LNCaP clone FGC (cell line): ENCODE measurements around the gene ATG5.
"Not testable (repeated sequence)": the region's sequence is repeated elsewhere in the genome, so short reads cannot be mapped to it uniquely, and the experiment has no call there.

Source experiments
- DNase-seq: peaks from one replicate; pipeline ENCODE4 v3.0.0-alpha.2; 2011; ENCODE audit warnings: low read depth
- H3K4me3 ChIP-seq: 2 replicates; pipeline ENCODE4 v1.5.1; 2011; ENCODE audit warnings: mild to moderate bottlenecking, low read depth, low read length, control low read depth
- CTCF ChIP-seq: IDR thresholded peaks from 2 replicates; pipeline ENCODE4 v1.5.1; 2012; ENCODE audit warnings: mild to moderate bottlenecking; ENCODE audit not compliant: control insufficient read depth, insufficient read depth; ENCODE audit errors: extremely low read depth

Gene ATG5

GRCh38 chr6:106152952-106153351 is 172.6 kb downstream of the ATG5 start:
- no peak for DNase-seq
- no peak overlapping the region for H3K4me3 ChIP-seq
- no peak for TF ChIP-seq CTCF

- H3K4me3 ChIP-seq, DNase-seq: not testable (repeated sequence)
Observed at GRCh38 chr6:106152476-106152875, 173.1 kb downstream of the ATG5 start.

GRCh38 chr6:106149472-106150069 is 176.0 kb downstream of the ATG5 start:
- H3K4me3 ChIP-seq, result no peak overlapping the region
- TF ChIP-seq CTCF, result no peak
- DNase-seq, result no peak

GRCh38 chr6:106147476-106147875 is 178.1 kb downstream of the ATG5 start:
- no peak overlapping the region for H3K4me3 ChIP-seq
- TF ChIP-seq CTCF, result no peak

GRCh38 chr6:106146852-106147351 is 178.7 kb downstream of the ATG5 start:
- DNase-seq, result no peak
- no peak for TF ChIP-seq CTCF

More at GRCh38 chr6:106147476-106147875, 178.1 kb downstream of the ATG5 start:
- DNase-seq, result no peak

GRCh38 chr6:106145741-106146227 is 179.8 kb downstream of the ATG5 start:
- no peak for TF ChIP-seq CTCF
- no peak for DNase-seq
- no peak overlapping the region for H3K4me3 ChIP-seq

More at GRCh38 chr6:106146852-106147351, 178.7 kb downstream of the ATG5 start:
- H3K4me3 ChIP-seq, result no peak overlapping the region

- no peak for DNase-seq
- TF ChIP-seq CTCF, result no peak
- no peak overlapping the region for H3K4me3 ChIP-seq
Observed at GRCh38 chr6:106145144-106145543, 180.4 kb downstream of the ATG5 start.
